Mucosa of descending colon (tissue), 3 donors: ENCODE data around the gene TWNK. TPM values are rescaled to one million over a fixed set of nuclear protein-coding genes. Genes with fewer than 3 reads are reported as not detected.

Experiments
- ATAC-seq: fragments of 200-7000 bp; cut with Tn5 transposase; one replicate; pipeline ENCODE4 v1.9.1; 2020; ENCODE audit warnings: mild to moderate bottlenecking, moderate library complexity
- DNase-seq, 3 donors: peaks; one replicate each; pipeline ENCODE4 v3.0.0-alpha.2; 2020
- H3K36me3 ChIP-seq: fragments of 200-600 bp; one replicate; pipeline ENCODE4 v1.8.0; 2021; ENCODE audit warnings: low read depth, mild to moderate bottlenecking
- H3K4me1 ChIP-seq: fragments of 200-600 bp; one replicate; pipeline ENCODE4 v1.8.0; 2021; ENCODE audit warnings: low read depth, mild to moderate bottlenecking
- H3K4me3 ChIP-seq: fragments of 200-600 bp; one replicate; pipeline ENCODE4 v1.8.0; 2021; ENCODE audit warnings: mild to moderate bottlenecking
- H3K9me3 ChIP-seq: fragments of 200-600 bp; one replicate; pipeline ENCODE4 v1.8.0; 2021; ENCODE audit warnings: mild to moderate bottlenecking
- CTCF ChIP-seq: fragments of 200-600 bp; IDR thresholded peaks from one replicate; pipeline ENCODE4 v1.8.0; 2022; ENCODE audit warnings: antibody characterized with exemption, mild to moderate bottlenecking
- intact Hi-C, 2 donors: fragments of 100-400 bp; cut with DNase I in 1 of 2; cut with micrococcal nuclease in 1 of 2; formaldehyde crosslinking; loops; one replicate each; pipeline versions ENCODE4 v1.11.0 to v1.11.1; 2022; cut with DNase I, micrococcal nuclease
- total RNA-seq, 3 donors: library from RNA; stranded (reverse); fragmentation: NEBNext Ultra II Directional in 2 of 3; extraction: Animal tissue kit (Norgen Biotek cat#: 25700) in 2 of 3; gene quantifications; one replicate each; pipeline versions ENCODE4 v1.2.1 to v1.2.4, GENCODE V29; 2021 to 2023
- donor health status: DM: no; HTN: no; CAD: no; lungs with moderate emphysema.
- donor health status: DM: no; HTN: no; CAD: no.
- donor health status: DM: no; HTN: yes; CAD: no.

The TWNK gene
- total RNA-seq, 3 donors from 2014 or later = 6.0 to 7.8 (median 7.0) TPM

GRCh38 chr10:100995181-100995580 lies 7.8 kb downstream of the TWNK start:
- no peaks in the 10 kb centered on the region for H3K9me3 ChIP-seq
- intact Hi-C loops = no loop called here
- peaks cover 9% of the 10 kb centered on the region for H3K4me1 ChIP-seq
- no peak for TF ChIP-seq CTCF
- H3K4me3 ChIP-seq = no peak overlapping the region
- no peaks in the 10 kb centered on the region for H3K36me3 ChIP-seq
- ATAC-seq = no peak
- DNase-seq = no peak

- Histone ChIP-seq H3K4me1 (peaks cover 16% of the 10 kb centered on the region), H3K9me3 (no peaks in the 10 kb centered on the region), H3K36me3 (no peaks in the 10 kb centered on the region), H3K4me3 (peak overlapping the region; percentile 68)
- intact Hi-C loops = no loop called here
- TF ChIP-seq CTCF = no peak
- DNase-seq = peak; percentile 59 to 74 (median 71)
- peak; percentile 29 for ATAC-seq
Observed at GRCh38 chr10:100996678-100997359, 9.5 kb downstream of the TWNK start.

- Histone ChIP-seq H3K36me3 (no peaks in the 10 kb centered on the region), H3K4me3 (peak overlapping the region; percentile 68), H3K4me1 (peaks cover 18% of the 10 kb centered on the region), H3K9me3 (no peaks in the 10 kb centered on the region)
- intact Hi-C loops = no loop called here
- peak; percentile 86 to 94 (median 91) for DNase-seq
- peak; percentile 88 for TF ChIP-seq CTCF
- ATAC-seq = peak; percentile 75
Observed at GRCh38 chr10:100997360-100998182, 10.2 kb downstream of the TWNK start.

GRCh38 chr10:100998183-100998990 lies 11.0 kb downstream of the TWNK start:
- peak; percentile 61 for ATAC-seq
- Histone ChIP-seq H3K9me3 (no peaks in the 10 kb centered on the region), H3K36me3 (no peaks in the 10 kb centered on the region), H3K4me1 (peaks cover 18% of the 10 kb centered on the region), H3K4me3 (peak overlapping the region; percentile 68)
- intact Hi-C loops = no loop called here
- DNase-seq = peak; percentile 90 to 93 (median 91)
- no peak for TF ChIP-seq CTCF

- Histone ChIP-seq H3K9me3 (no peaks in the 10 kb centered on the region), H3K36me3 (no peaks in the 10 kb centered on the region), H3K4me3 (peak overlapping the region; percentile 67), H3K4me1 (peaks cover 18% of the 10 kb centered on the region)
- peak; percentile 75 for ATAC-seq
- peak; percentile 81 to 89 (median 88) for DNase-seq
- peak; percentile 91 for TF ChIP-seq CTCF
- intact Hi-C loops = no loop called here
Observed at GRCh38 chr10:100998991-100999741, 11.8 kb downstream of the TWNK start.
